OCI-LY1 (cell line): ENCODE results near the gene TBP.

Experiments
- EZH2 ChIP-seq: fragments of 200-600 bp; sonication (generic), shearing (Covaris generic); IDR thresholded peaks from 2 replicates; pipeline ENCODE4 v1.8.0; 2017; ENCODE audit warnings: borderline replicate concordance, mixed run types, mild to moderate bottlenecking, antibody characterized with exemption, low read length, moderate library complexity, mixed read lengths
- TF ChIP-seq, protein P1 (sequence below): fragments of 200-600 bp; sonication (generic), shearing (Covaris generic); IDR thresholded peaks from 2 replicates; pipeline ENCODE4 v1.5.1; 2017; ENCODE audit warnings: mild to moderate bottlenecking, antibody characterized with exemption, low read length, moderate library complexity, mixed read lengths

DNA sequence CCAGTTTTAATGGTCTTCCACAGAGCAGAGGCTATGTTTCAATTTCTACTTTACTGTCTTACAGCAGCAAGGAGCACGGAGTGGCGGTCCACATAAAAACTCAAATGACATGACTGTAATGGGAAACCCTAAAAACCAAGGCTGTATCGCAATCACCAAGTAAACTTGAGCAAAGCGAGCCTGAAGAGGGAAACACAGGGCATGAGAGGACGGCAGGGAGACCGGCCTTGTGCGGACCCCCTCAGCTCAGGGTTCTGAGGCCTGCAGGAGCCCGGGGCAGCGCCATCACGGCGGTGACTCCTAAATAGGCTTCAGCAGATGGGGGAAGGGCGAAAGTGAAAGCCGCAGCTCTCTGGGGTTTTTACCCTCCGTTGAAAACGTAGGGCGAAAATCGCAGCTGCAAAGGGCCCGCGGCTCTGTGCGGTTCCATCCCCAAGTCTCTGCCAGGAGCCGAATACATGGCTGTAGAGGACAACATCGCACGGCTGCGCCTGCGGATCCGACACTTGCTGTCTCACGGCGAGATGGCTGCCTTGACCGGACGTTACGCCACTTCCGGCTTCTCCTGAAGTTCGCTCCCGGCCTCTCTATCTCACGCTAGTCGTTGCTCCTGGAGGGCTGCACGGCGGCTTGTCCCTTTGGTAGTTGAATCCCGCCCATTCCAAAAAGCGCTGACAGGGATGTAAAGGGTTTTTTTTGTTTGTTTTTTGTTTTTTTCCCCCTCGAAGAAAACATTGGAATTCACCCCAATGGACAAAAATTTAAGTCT, 1.2 kb upstream of the TBP start, which contains the start of gene PSMB1:
- TF ChIP-seq, protein P1, sequence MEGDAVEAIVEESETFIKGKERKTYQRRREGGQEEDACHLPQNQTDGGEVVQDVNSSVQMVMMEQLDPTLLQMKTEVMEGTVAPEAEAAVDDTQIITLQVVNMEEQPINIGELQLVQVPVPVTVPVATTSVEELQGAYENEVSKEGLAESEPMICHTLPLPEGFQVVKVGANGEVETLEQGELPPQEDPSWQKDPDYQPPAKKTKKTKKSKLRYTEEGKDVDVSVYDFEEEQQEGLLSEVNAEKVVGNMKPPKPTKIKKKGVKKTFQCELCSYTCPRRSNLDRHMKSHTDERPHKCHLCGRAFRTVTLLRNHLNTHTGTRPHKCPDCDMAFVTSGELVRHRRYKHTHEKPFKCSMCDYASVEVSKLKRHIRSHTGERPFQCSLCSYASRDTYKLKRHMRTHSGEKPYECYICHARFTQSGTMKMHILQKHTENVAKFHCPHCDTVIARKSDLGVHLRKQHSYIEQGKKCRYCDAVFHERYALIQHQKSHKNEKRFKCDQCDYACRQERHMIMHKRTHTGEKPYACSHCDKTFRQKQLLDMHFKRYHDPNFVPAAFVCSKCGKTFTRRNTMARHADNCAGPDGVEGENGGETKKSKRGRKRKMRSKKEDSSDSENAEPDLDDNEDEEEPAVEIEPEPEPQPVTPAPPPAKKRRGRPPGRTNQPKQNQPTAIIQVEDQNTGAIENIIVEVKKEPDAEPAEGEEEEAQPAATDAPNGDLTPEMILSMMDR = no peak
- TF ChIP-seq EZH2 = no peak
